SU-DHL-6 (cell line): ENCODE data around the gene KDM1A.

Experiments
- CTCF ChIP-seq: fragments of 200-600 bp; sonication (generic); IDR thresholded peaks from one replicate; pipeline ENCODE4 v1.5.1; 2017; ENCODE audit warnings: antibody characterized with exemption, mild to moderate bottlenecking, low read length, moderate library complexity; ENCODE audit not compliant: insufficient read depth, poor library complexity, severe bottlenecking
- EZH2phosphoT487 ChIP-seq: fragments of 200-600 bp; sonication (generic), shearing (Covaris generic); conservative IDR thresholded peaks from 2 replicates; pipeline ENCODE4 v1.6.1; 2018; ENCODE audit warnings: mild to moderate bottlenecking, antibody characterized with exemption, low read length, moderate library complexity, mixed read lengths

- no peak for TF ChIP-seq CTCF
- no peak for TF ChIP-seq EZH2phosphoT487
Observed at GRCh38 chr1:23114424-23115079, 95.3 kb downstream of the KDM1A start.
